Measurements from ENCODE around the gene MAOA.

Gene MAOA

DNA sequence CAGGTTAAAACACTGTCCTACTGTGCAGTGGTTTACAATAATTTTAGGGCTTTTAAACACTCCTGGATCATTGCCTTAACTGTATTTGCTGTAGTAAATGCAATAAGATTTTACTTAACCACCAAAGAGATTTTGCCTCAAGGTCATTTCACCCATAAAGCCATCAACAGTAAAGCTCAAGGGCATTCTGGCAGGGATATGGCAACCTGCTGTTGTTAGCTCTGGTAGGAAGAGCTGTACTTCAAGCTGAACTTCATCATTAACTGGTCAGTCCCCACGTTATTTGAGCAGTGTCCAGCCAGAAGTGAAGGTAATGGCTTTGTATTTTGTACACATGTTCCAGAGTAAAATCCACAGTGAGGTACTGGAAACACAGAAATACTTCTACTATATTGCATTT lies 26.9 kb upstream of the MAOA start:
- H3K4me2 ChIP-seq (ENCODE audit: low read depth, low read length), result no peak overlapping the region
- H3K27ac ChIP-seq (ENCODE audit: low read length), result no peak overlapping the region
- H4K20me1 ChIP-seq (ENCODE audit: insufficient read depth, low read length), result no peaks in the 10 kb centered on the region
- no peaks in the 10 kb centered on the region for H3K79me2 ChIP-seq (ENCODE audit: low read length)
- no peak overlapping the region for H3K4me3 ChIP-seq (ENCODE audit: low read length)
- H3K9me2 ChIP-seq (replicated peaks; ENCODE audit: insufficient read depth, low read length), result no peaks in the 10 kb centered on the region
- H3K36me3 ChIP-seq (replicated peaks; ENCODE audit: insufficient read depth, low read length), result no peaks in the 10 kb centered on the region
- H3K9me3 ChIP-seq (replicated peaks; ENCODE audit: insufficient read depth, low read length), result no peaks in the 10 kb centered on the region
- TF ChIP-seq EZH2 (optimal IDR thresholded peaks at IDR 0.05; ENCODE audit: low read depth, low read length), result no peak
- no peak for TF ChIP-seq EZH2phosphoT487 (IDR thresholded peaks at IDR 0.05; ENCODE audit: low read length)
- TF ChIP-seq, protein P1, sequence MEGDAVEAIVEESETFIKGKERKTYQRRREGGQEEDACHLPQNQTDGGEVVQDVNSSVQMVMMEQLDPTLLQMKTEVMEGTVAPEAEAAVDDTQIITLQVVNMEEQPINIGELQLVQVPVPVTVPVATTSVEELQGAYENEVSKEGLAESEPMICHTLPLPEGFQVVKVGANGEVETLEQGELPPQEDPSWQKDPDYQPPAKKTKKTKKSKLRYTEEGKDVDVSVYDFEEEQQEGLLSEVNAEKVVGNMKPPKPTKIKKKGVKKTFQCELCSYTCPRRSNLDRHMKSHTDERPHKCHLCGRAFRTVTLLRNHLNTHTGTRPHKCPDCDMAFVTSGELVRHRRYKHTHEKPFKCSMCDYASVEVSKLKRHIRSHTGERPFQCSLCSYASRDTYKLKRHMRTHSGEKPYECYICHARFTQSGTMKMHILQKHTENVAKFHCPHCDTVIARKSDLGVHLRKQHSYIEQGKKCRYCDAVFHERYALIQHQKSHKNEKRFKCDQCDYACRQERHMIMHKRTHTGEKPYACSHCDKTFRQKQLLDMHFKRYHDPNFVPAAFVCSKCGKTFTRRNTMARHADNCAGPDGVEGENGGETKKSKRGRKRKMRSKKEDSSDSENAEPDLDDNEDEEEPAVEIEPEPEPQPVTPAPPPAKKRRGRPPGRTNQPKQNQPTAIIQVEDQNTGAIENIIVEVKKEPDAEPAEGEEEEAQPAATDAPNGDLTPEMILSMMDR (IDR thresholded peaks at IDR 0.05; ENCODE audit: low read length), result no peak
- DNase-seq, result no peak
- H3F3A ChIP-seq (ENCODE audit: insufficient read depth, low read length), result no peaks in the 10 kb centered on the region
- H3K4me1 ChIP-seq (ENCODE audit: low read length), result no peaks in the 10 kb centered on the region
- no peaks in the 10 kb centered on the region for H3K27me3 ChIP-seq (replicated peaks; ENCODE audit: insufficient read depth, low read length)
- H2AFZ ChIP-seq (ENCODE audit: low read length), result no peak overlapping the region
- no peak overlapping the region for H3K9ac ChIP-seq (ENCODE audit: low read length)

DNA sequence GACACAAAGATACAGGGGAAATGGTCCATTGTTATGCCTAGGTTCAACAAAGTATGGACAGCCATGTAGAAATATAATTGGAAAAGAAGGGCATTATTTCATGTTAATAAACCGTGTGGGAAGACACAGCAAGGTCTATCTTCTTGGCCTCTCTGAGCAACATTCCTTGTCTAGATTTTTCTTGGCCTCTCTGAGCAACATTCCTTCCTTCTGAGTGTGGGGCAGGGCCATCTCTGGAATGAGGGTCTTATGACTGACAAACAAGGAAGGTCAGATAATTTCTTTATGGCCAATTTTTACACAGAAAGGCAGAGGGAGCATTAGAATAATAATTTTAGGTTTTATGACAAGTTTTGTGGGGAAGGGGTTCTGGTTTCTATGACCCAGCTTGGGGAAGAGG lies 24.3 kb upstream of the MAOA start:
- H2AFZ ChIP-seq (ENCODE audit: low read length), result no peak overlapping the region
- H3K36me3 ChIP-seq (replicated peaks; ENCODE audit: insufficient read depth, low read length), result no peaks in the 10 kb centered on the region
- no peak overlapping the region for H3K4me2 ChIP-seq (ENCODE audit: low read depth, low read length)
- no peaks in the 10 kb centered on the region for H3K27me3 ChIP-seq (replicated peaks; ENCODE audit: insufficient read depth, low read length)
- no peak for DNase-seq
- TF ChIP-seq, protein P1 (IDR thresholded peaks at IDR 0.05; ENCODE audit: low read length), result no peak
- TF ChIP-seq EZH2 (optimal IDR thresholded peaks at IDR 0.05; ENCODE audit: low read depth, low read length) (no peak), EZH2phosphoT487 (IDR thresholded peaks at IDR 0.05; ENCODE audit: low read length) (no peak)
- H3K9ac ChIP-seq (ENCODE audit: low read length), result no peak overlapping the region
- H3K79me2 ChIP-seq (ENCODE audit: low read length), result no peaks in the 10 kb centered on the region
- no peaks in the 10 kb centered on the region for H3F3A ChIP-seq (ENCODE audit: insufficient read depth, low read length)
- H3K9me2 ChIP-seq (replicated peaks; ENCODE audit: insufficient read depth, low read length), result no peaks in the 10 kb centered on the region
- H3K9me3 ChIP-seq (replicated peaks; ENCODE audit: insufficient read depth, low read length), result no peaks in the 10 kb centered on the region
- no peak overlapping the region for H3K27ac ChIP-seq (ENCODE audit: low read length)
- H4K20me1 ChIP-seq (ENCODE audit: insufficient read depth, low read length), result no peaks in the 10 kb centered on the region
- H3K4me1 ChIP-seq (ENCODE audit: low read length), result no peaks in the 10 kb centered on the region
- H3K4me3 ChIP-seq (ENCODE audit: low read length), result no peak overlapping the region

DNA sequence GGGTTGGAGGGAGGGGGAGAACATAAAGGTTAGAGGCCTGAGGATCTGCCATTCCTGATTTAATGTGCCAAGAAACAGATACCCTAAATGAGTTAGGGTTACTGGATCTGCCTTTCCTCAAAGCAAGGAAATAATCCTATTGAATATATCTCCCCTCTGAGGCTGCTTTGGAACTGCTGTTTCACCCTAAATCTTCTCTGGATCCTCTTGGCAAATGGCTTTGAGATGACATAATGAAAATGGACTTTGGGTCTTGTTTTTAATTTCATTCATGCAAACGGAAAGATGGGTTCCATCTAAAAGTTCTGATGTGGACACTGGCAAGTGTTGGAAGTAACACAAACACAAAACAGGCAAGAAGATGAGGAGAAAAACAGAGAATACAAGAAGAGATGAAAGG lies 23.0 kb upstream of the MAOA start:
- Histone ChIP-seq H3K9ac (ENCODE audit: low read length) (no peak overlapping the region), H3K27ac (ENCODE audit: low read length) (no peak overlapping the region), H3K4me1 (ENCODE audit: low read length) (no peaks in the 10 kb centered on the region), H3K9me2 (replicated peaks; ENCODE audit: insufficient read depth, low read length) (no peaks in the 10 kb centered on the region), H3K4me2 (ENCODE audit: low read depth, low read length) (no peak overlapping the region), H4K20me1 (ENCODE audit: insufficient read depth, low read length) (no peaks in the 10 kb centered on the region), H3K27me3 (replicated peaks; ENCODE audit: insufficient read depth, low read length) (no peaks in the 10 kb centered on the region), H3F3A (ENCODE audit: insufficient read depth, low read length) (no peaks in the 10 kb centered on the region), H3K79me2 (ENCODE audit: low read length) (no peaks in the 10 kb centered on the region), H3K4me3 (ENCODE audit: low read length) (no peak overlapping the region), H3K9me3 (replicated peaks; ENCODE audit: insufficient read depth, low read length) (no peaks in the 10 kb centered on the region), H2AFZ (ENCODE audit: low read length) (no peak overlapping the region), H3K36me3 (replicated peaks; ENCODE audit: insufficient read depth, low read length) (no peaks in the 10 kb centered on the region)
- TF ChIP-seq EZH2phosphoT487 (IDR thresholded peaks at IDR 0.05; ENCODE audit: low read length), result no peak
- TF ChIP-seq, protein P1 (IDR thresholded peaks at IDR 0.05; ENCODE audit: low read length), result no peak
- no peak for TF ChIP-seq EZH2 (optimal IDR thresholded peaks at IDR 0.05; ENCODE audit: low read depth, low read length)
- DNase-seq, result no peak

Measured in MM.1S (cell line).